ENCODE results near the gene RTP5.
A peak's percentile ranks its signal among the peaks of the same experiment; 100 is the strongest.

The RTP5 gene

GRCh38 chr2:241843321-241844065 lies 26.0 kb upstream of the RTP5 start:
- DNase-seq (ENCODE audit: low spot score), result no peak

- peak; percentile 85 for DNase-seq (ENCODE audit: low spot score)
Observed at GRCh38 chr2:241844066-241844728, 25.3 kb upstream of the RTP5 start.

DNA sequence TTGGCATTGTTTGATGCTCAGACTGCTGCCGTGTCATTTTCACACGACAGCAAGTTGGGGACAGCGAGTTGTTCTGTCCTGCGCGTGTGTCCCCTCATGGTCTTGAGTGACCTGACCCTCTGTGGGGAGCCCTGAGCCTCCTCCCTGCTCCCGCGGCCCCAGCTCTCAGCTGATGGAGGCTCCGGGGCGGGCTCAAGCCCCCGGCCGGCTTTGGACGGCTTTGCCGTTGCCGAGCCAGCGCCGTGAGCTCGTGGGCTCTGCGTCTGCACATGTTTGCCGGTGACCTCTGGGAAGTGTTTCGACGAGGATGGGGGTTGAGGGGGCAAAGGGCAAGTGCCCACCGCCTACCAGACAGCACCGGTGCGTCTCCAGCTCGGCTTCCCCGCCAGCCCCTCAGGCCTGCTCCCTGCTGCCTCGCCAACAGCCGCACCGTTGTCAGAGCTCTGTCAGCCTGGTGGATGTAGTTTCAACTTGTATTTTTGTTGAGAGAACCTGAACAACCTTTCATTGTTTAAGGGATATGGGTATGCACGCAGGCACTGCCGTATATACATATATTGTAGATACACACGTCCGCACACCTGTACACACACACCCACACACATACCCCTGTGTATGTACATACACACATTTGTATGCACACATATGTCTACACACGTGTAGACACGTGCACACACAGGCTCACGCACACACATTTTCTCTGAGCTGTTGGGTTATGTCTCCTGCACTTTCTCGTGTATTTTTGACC lies 24.5 kb upstream of the RTP5 start:
- DNase-seq (ENCODE audit: low spot score), result no peak

DNA sequence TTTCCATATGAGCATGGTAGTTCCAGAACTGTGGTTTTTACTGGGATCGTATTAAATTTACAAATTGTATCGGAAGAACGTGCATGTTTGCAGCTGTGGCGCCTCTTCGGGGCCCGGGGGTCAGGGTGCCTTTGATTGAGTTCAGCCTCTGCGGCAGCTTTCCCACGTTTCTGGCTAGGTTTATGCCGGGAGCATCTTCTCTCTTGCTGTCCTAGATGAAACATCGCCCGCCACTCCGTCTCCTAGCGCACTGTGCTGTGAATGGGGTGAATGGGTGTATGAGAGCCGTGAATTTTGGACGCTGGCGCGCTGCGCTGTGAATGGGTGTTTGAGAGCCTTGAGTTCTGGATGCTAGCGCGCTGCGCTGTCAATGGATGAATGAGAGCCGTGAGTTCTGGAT lies 23.1 kb upstream of the RTP5 start:
- no peak for DNase-seq (ENCODE audit: low spot score)

GRCh38 chr2:241848761-241849615 lies 20.5 kb upstream of the RTP5 start:
- no peak for DNase-seq (ENCODE audit: low spot score)

DNA sequence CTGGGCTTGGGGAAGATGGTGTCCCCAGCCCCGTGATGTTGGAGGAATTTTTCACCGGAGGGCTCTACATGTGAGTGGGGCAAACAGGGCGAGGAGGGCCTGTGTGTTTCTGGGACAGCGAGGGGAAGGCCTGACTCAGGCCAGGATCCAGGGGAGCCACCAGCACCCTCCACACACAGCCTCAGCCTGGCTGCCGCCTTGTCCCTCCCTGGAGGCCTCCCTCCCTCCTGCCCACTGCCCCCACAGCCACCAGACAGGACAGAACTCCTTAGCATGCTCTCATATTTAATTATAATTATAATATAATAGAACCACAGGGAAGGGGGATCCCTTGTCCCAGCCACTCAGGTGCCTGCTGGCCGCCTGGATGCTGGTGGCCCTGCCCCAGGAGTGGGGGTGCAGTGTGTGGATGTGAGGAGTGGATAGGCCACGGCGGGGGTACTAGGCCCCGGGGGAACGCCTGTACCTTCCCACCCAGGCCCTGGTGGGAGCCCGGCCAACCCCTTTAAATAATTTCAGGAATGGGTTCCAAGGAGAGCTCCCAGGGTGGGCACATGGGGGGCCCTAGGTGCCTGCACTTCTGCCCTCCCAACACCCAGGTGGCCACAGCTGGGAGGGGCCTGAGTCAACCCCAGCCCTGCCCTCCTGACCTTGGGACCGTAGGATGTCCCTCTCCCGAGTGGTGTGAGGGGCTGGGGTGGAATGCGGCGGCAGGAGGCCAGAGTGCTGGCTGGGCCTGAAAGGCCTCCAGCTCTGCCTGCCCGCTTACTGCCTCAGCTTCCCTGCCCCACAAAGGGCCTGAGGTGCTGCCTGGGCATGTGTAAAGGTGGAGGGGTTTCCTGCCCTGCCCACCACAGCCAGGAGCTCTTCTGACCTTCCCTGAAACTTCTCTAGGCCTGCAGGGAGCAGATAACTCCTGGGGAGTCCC lies 19.6 kb upstream of the RTP5 start:
- no peak for DNase-seq (ENCODE audit: low spot score)

DNA sequence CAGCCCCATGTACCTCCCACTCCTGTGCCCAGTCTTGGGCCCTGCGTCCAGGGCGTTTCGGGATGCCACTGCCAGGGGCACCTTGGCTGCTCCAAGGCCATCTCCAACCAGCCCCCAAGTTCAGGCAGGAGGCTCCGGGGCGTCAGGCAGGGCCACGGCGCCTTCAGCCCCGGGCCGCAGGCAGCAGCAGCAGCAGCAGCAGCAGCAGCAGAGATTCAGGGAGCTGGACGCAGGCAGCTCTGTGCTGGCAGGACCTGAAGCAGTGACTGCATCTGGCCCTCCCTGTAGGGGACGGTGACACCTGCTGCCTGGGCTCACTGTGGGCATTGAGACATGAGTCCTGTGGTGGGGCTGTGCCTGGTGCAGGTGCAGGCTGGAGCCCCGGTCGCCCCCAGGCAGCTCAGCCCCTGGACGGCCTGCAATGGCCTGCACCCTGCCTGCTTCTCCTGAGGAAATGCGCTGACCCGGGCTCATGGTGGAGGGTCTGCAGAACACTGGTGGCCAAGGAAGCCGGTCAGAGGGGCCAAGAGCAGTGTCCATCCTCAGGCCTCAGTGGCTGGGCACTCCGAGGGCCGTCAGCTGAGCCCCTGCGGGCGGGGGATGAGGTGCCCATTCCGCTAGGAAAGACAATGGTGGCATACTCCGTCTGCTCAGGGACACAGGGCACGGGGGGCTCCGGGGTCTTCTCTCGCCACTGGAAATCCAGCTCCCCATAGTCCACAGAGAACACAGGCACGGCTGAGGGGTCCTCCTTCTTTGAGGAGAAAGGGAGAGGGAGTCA lies 18.8 kb upstream of the RTP5 start:
- no peak for DNase-seq (ENCODE audit: low spot score)

- no peak for DNase-seq (ENCODE audit: low spot score)
Observed at GRCh38 chr2:241851325-241852115, 18.0 kb upstream of the RTP5 start.

DNA sequence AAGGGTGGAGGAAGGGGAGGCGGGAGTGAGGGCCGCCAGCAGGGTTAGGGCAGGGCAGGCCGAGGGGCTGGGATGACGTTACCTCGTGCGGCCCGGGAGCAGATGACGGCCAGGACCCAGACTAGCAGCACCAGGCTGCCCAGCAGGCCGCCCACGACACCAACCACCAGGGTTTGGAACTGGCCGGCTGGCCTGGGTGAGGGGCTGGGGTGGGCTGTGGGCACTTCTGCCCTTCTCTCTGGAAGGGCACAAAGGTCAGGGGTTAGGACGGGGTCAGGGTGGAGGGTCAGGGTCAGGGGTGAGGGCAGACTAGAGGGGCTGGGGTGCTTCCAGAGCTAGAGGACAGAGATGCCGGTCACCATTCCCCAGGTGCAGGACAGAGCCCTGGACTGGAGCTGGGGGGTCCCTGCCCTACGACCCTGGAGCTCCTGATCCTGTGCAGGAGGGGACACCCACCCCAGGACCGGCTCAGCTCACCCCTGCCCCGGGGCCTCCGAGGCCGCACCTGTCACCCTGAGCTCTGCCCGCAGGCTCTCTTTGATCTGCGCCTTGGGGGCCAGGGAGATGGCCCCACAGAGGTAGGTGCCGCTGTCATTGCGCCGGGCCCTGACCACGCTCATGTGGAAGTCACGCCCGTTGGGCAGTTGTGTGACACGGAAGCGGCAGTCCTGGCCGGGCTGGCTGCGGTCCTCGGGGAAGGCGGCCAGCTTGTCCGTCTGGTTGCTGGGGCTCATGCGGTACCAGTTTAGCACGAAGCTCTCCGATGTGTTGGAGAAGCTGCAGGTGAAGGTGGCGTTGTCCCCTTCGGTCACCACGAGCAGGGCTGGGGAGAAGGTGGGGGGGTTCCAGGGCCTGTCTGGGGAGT lies 17.2 kb upstream of the RTP5 start:
- no peak for DNase-seq (ENCODE audit: low spot score)

GRCh38 chr2:241852981-241853631 lies 16.4 kb upstream of the RTP5 start:
- no peak for DNase-seq (ENCODE audit: low spot score)

- no peak for DNase-seq (ENCODE audit: low spot score)
Observed at GRCh38 chr2:241853651-241854341, 15.7 kb upstream of the RTP5 start.

- no peak for DNase-seq (ENCODE audit: low spot score)
Observed at GRCh38 chr2:241854342-241855244, 14.9 kb upstream of the RTP5 start.

- no peak for DNase-seq (ENCODE audit: low spot score)
Observed at GRCh38 chr2:241855245-241855887, 14.2 kb upstream of the RTP5 start.

- no peak for DNase-seq (ENCODE audit: low spot score)
Observed at GRCh38 chr2:241855888-241856422, 13.6 kb upstream of the RTP5 start.

- no peak for DNase-seq (ENCODE audit: low spot score)
Observed at GRCh38 chr2:241857041-241857541, 12.4 kb upstream of the RTP5 start.
